ENCODE measurements around the gene NEK7.
"Not testable (repeated sequence)": the region's sequence is repeated elsewhere in the genome, so short reads cannot be mapped to it uniquely, and the experiment has no call there.

Gene NEK7

DNA sequence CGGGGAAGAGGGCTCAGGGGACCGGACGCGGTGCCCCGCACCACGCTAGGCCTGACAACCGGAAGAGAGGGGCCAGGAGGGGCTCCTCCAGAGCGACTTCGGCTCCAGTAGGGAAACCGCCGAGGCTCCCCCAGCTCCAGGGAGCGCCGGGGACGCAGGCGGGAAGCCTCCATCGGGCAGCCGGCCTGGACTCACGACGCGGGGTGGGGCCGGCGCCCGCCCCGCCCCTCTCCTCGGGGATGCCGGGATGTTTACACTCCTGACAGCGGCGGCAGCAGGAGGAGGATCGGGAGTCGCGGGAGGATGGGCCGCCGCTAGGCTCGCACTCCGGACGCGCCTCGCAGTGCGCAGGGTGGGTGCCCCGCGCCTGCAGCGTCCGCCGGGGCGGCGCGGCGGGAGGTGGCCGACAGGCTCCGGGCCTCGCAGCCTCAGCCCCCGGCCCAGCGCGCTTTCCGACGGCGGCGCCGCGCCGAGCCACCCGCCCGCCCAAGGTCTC is at the start of gene NEK7:
Gene NEK7 (plus strand): TSS at position 254 of the 496 bp plus-strand sequence. CDS start 75,583 bp downstream, outside the sequence.
- peak; percentile 54 to 66 for DNase-seq

DNA sequence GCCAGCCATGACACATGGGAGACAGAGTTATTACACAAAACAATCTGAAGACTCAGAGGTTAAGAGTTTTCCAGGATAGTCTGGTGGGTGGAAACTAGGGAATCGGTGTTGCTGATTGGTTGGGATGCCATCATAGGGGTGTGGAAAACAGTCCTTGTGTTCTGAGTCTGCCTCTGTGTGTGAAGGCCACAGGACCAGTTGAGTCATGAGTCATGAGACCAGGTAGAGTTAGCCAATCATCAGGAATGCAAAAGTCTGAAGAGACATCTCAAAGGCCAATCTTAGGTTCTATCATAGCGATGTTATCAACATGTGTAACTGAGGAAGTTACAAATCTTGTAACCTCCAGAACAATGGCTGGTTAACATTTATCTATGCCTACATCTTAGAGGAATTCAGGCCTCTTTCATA is 49.7 kb upstream of the NEK7 start:
- no peak for DNase-seq

DNA sequence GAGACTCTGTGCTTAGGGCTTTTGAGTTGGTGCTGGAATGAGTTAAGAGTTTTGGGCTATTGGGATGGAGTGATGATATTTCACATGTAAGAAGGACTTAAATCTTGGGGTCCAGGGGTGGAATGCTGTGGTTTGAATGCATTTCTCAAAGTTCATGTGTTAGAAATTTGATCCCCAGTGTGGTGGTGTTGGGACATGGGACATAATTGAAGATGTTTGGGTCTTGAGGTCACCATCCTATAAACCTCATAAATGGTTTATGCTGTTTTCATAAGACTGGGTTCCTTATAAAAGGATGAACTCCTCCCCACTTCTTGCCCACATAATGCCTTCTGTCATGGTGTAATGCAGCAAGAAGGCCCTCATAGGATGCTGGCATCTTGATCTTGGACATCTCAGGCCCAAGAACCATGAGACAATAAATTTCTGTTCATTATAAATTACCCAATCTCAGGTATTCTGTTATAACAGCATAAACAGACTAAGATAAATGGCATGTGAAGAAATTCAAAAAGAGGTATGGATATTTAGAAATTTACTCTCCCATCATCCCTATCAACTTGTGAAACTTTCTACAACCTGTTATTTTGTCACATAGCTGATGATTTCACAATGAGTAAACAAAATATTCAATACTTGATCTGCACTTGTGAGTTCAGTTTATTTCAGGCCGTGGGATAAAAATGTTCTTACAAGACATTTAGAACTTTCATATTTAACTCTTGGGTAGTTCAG is 48.0 kb upstream of the NEK7 start:
- no peak for DNase-seq

DNA sequence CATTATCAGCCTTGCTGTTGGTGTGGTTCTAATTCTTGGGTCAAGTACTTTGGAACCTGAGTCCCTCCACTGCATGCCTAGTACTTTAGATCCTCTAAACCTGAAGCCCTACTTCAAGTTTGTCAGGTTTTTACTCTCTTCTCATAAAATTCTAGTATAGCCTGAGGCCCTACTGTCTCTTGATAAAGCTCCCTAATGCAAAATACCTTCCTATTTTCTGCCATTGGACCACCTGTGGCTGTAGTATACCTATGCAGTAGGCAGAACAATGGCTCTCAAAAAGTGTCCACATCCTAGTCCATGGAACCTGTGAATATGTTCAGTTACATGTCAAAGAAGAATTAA is 47.5 kb upstream of the NEK7 start:
- no peak for DNase-seq

DNA sequence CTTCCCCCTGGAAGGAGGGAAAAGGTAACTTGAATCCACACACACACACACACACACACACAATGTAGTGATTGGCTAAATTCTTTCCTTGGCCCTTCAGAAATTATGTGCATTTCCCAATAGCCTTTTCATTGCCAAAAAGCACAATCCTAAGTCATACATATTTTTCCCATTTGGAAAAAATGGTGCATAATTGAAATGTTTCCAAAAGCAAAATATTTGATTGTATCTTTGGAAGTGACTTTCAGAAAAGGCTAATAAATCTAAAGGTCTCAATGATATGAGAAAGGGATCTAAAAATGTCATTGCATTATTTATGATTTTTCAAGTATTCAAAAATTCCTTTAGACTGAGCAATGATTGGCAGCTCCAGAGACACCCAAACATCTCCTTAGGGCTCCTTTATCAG is 43.5 kb upstream of the NEK7 start:
- DNase-seq: no peak

DNA sequence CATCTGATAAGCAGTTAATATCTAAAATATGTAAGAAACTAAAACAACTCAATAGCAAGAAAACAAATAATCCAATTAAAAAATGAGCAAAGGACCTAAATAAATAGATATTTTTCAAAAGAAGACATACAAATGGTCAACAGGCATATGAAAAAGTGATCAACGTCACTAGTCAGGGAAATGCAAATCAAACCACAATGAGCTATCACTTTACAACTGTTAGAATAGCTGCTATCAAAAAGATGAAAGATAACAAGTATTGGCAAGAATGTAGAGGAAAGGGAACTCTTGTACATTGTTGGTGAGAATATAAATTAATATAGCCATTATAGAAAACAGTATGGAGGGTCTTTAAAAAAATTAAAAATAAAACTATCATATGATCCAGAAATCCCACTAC is 40.7 kb upstream of the NEK7 start:
- no peak for DNase-seq

DNA sequence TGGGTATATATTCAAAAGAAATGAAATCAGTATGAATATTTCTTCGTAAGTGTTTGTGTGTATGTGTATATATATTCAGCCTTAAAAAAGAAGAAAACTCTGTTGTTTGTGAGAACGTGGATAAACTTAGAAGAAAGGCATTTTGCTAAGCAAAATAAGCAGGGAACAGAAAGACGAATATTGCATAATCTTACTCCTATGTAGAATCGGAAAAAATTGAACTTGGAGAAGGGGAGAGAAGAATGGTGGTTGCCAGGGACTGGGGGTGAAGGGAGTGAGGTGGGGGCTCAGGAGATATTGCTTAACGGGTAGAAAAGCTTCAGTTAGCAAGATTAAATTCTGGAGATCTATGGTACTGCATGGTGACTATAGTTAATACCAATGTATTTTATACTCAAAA is 40.3 kb upstream of the NEK7 start:
- no peak for DNase-seq

DNA sequence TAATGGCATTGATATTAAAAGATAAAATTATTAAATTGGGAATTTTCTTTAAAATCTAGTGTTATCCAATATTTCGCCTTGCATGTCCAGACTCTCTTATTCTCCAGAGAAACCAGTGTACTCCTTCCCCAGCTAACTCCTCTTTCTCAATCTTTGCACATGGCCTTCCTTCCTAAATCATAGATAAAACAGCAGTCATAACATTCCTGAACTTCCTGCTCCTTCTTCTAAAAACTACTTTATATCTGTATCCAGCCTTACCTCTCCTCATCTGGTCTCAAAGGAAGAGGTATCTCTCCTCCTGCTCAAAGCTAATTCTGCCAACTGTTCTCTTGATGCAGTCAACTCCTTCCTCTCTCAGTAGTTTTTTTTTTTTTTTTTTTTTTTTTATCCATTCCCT is 39.5 kb upstream of the NEK7 start:
- DNase-seq: no peak

DNA sequence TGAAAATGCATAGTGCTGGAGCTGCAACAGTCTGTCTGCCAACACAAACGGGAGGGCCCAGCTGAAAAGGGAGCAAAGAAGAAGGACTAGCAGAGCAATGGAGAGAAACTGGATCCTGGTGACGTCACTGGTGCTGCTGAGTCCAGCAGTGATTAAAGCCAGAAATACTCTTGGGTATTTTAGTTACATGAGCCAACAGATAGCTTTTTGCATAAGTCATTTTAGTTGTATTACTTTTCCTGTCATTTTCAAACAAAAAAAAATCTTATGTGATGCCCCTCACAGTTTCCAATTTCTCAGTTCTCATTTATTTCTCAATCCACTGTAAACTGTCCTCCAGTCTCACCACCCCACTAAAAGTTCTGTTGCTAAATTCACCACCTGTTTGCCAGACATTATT is 38.7 kb upstream of the NEK7 start:
- DNase-seq: no peak

DNA sequence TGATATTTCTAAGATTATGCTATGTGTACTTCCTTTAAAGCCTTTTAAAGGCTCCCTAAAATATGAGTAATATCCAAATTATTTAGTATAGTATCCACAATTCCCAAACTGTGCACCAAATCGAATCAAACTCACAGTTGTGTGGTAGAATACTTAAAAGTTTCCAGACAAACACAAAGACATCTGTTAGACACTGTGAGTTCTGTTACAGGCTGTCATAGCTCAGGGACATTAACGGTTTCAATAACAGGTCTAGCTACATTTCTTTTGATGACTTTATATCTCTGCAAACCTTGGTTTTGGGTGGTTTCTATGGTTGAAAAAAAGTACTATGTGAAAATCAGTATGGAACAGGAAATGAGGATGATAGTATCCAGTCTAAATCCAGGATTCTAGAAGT is 36.9 kb upstream of the NEK7 start:
- no peak for DNase-seq

DNA sequence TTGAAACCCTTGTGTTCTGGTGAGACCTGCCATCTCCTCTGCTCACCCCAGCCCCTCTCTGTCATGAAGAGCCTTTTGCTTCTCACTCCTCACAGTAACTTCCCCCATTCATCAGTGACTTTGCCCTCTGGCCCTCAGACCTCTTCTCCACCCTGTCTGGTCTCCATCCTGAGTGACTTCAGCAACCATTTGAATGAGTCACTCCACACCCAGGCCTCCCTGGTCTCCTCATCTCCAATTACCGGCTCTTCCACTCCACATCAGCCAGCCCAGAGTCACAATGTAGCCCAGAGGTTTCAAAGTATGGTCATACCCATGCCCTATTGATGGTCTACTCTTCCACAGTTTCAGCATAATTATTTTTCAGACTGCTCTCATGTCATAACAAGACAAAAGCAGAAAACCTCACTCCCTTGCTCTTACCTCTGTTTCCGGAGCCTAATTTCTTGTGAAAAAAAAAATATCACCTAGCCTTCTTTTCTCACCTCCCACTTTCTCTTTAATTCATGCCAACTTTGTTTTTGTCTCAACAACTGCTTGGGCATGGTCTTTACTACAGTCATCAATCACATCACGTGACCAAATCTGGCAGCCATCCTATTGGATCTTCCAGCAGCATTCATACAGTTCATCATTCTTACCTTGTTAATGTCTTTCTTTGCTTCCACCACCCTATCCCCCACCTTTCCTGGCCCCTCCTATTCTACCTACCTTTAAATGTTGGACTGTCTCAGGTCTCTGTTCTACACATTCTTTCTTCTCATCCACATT is 35.6 kb upstream of the NEK7 start:
- no peak for DNase-seq

DNA sequence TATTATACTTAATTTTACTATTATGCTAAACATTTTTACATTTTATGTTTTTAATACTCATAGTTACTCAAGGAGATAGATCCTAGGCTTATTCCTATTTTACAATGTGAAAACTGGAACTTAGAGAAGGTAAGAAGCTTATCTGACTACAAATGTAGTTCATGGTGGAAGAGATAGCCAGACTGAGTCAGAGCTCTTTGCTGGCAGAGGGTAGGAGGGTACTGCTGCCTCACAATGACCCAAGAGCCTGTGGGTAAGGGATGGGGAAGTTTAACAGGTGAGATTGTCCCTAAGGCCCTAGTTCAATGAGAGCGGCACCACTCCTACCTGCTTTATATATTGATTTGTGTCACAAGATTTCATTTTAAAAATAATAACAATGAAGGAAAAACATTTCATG is 34.1 kb upstream of the NEK7 start:
- no peak for DNase-seq

DNA sequence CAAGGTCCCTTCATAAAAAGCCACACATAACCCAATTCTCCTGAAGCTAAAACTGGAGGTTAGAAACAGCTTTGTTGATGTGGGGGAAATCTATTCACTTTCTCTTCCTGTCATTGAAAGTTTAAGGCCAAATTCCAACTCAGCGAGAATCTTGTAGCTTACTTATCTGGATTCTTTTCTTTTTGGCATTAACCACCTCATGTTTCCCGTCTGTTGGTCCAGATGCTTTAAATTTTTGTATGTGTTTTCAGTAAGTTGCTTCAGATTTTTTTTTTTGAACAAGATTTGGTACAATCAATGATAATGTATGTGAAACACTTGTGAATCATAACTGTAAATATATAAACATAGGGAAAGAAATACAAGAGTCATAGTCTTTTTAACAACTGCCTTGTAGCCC is 33.7 kb upstream of the NEK7 start:
- DNase-seq: no peak

DNA sequence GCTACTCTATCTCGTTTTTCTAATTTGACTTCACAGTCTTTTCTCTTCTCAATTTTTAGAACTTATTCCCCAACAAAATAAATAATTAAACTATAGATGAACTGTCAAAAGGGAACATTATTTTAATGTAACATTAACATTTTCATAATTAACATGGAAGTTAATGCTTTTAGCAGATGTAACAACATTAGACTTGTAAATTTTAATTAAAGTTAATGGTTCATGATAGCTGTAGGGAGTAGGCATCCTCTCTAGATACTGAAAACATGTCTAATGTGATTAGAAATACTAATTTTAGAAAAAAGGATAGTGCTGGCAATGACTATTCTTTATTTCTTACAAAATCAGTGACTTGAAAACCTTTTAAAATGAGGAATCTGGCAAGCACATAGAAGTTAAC is 32.1 kb upstream of the NEK7 start:
- no peak for DNase-seq

DNA sequence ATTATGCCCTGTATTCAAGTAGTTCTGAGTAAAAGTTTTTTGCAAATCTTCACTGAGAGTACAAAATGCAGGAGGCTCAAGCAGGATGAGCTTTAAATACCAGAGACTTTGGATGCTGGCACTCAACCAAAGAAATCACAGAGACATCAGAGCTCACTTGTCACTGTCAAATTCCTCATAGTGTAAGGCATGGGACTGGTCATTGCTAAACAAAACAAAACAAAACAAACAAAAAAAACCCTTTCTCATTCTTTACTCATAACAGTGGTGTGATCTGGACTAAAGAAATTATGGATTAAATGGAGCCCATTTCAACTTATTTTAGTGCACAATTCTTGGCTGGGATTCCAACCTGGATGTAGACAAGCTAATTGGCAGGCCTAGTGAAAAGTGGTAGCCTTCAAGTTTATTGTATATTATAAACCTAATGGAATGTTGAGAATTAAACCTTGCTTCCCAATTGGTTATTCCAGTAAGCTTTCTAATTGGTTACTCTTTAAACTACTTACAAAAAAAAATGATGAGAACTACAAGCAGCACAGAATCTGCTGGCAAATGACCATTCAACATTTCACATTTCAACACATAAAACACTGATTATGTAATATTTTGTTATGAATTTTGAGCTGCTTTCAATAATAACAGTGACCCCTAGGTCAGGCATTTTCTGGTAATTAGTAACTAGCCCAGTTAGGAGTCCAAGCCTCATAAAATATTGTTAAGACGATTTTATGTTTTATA is 30.6 kb upstream of the NEK7 start:
- no peak for DNase-seq

DNA sequence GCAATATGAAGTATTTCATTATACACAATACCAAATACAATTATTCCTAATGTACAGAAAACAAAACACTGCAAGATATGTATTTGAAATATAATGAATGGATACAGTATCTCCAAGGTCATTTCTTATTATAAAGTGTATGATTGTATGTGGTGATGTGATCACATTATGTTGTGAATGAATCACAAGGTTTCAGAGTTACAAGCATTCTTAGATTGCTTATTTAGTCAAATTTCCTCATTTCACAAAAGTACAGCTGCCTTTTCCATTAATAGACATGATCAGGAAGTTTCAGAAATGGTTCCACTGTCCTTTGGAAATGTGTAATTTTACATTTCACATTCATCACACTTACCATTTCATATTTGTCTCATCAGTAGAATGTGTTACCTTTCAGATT is 28.3 kb upstream of the NEK7 start:
- no peak for DNase-seq

DNA sequence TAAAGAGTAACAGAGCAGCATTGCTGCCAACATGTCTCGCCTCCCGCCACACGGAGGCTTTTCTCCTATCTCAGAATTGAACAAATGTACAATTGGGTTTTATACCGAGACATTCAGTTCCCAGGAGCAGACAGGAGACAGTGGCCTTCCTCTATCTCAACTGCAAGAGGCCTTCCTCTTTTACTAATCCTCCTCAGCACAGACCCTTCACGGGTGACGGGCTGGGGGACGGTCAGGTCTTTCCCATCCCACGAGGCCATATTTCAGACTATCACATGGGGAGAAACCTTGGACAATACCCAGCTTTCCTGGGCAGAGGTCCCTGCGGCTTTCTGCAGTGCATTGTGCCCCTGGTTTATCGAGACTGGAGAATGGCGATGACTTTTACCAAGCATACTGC is 26.7 kb upstream of the NEK7 start:
- DNase-seq: not testable (repeated sequence)

DNA sequence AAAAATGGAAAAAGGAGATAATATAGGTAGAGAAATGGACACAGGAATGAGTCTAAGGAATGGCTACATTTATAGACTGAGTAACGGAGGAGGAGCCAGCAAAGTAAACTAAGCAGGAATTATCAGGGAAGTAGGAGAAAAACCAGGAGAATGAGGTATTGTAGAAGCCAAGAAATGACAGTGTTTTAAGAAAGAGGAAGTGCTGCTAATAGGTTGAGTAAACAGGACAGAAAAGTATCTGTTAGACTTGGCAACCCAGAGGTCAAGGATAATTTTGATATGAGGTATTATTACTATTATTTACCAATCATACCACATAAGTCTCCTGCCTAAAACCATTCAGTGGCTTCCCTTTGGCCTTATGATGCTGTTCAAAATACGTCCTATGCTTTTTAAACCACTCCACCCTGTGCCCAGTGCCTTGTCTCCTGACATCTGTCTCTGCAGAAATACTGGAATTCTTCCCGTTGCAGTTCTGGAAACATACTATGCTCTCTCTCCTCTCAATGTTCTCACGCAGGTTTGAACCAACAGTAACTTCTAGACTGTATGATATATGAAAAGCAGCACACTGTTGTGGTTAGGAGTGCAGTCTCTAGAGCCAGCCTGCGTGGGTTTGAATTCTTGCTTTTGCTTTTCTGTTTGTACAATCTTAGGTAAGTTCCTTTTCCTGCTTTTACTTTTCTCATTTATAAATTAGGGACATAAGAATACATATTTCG is 24.6 kb upstream of the NEK7 start:
- no peak for DNase-seq

DNA sequence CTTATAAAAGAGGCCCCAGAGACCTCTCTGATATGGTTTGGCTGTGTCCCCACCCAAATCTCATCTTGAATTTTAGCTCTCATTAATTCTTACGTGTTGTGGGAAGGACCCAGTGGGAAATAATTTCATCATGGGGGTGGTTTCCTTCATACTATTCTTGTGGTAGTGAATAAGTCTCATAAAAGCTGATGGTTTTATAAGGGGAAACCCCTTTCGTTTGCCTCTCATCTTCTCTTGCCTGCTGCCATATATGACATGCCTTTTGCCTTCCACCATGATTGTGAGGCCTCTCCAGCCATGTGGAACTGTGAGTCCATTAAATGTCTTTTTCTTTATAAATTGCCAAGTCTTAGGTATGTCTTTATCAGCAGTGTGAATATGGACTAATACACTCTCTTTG is 22.5 kb upstream of the NEK7 start:
- DNase-seq: no peak

DNA sequence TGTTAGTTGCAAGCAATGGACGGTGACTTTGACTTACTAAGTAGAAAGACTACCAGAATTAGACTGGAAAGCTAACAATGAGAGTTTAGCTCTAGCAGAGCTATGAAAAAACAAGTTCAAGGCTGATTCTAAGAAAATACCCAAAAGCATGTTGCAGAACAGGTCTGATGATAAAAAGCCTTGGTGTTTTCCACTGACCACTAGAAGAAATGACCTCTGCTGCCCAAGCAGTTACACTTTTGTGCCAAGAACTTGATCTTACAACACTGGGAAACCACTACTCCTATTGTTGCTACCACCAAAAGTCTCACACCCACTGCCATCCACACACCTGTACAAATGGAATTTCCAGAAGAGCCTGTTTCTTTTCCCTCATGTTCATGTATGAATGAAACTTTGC is 21.4 kb upstream of the NEK7 start:
- DNase-seq: no peak

DNA sequence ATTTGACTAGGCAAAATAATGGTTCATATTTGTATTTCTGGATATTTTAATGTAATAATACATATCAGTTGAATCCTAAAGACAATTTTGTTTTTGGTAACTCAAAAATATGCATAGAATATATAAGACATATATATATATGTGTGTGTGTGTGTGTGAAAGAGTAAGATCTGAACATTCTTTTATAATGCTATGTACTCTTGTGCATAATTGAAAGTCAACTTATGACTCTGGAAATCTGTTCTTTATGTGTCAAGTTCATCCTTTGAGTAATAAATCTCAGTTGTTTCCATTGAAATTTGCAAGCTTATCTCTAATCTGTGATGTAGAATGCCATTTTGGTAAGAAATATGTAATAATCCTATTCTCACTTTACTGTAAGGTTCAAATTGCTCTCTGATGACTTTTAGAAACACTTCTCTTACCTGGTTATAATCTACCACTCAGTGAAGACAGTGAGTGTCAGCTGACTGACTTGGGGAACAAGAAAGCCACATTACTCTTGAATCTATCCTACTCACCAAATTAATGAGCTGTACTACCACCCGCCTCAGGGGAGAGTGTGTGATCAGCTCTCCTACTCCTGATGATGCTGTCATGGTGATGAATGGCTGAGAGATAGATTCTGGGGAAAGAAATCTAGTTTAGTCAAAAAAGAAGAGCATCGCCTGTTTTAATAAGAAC is 15.0 kb upstream of the NEK7 start:
- no peak for DNase-seq

DNA sequence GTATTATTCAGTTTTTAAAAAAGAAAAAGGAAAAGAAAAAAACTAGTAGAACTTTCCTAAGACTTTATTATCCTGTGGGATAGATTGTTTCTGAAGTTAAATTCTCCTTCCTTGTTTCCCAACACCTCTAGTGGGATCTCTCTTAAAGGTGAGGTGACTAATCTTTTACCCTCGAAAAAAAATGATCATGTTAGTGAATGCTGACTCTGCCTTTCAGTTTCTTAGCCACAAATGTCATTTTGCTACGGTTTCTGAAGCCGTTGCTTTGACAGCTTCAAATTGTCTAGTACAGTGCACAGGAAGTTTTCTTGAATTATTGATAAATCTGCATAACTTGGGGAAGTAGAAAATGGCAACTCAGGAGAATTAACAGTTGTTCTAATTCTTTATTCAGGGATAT is 13.0 kb upstream of the NEK7 start:
- no peak for DNase-seq

DNA sequence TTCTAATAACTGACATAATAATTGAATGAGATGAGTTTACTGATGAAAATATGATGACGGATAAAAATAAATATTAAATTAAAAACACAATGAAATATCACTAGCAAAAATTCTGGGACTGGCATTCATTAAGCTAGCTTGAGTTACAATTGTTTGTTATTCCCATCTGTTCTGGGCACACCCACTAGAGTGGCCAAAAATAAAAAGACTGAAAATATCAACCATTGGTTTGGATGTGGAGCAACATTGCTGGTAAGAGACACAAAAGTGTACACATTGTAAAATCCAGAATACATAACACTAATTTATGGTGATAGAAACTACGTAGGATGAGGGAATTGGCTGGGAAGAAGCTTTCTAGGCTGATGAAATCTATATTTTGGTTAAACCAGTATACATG is 9.6 kb upstream of the NEK7 start:
- no peak for DNase-seq

All from CD4-positive, alpha-beta T cell treated with Interferon alpha-2 for 1 hour (primary cell).